Brain microvascular endothelial cell (primary cell): ENCODE results near the gene SDHC.

ENCODE experiments used
- DNase-seq: peaks from one replicate; pipeline ENCODE4 v3.0.0-alpha.2; 2020
- H3K27ac ChIP-seq: fragments of 250-450 bp; sonication (Bioruptor Pico); 2 replicates; pipeline ENCODE4 v1.5.1; 2020; ENCODE audit warnings: mild to moderate bottlenecking, moderate library complexity
- H3K27me3 ChIP-seq: fragments of 250-450 bp; sonication (Bioruptor Pico); replicated peaks from 2 replicates; pipeline ENCODE4 v1.5.1; 2020; ENCODE audit warnings: mild to moderate bottlenecking
- H3K36me3 ChIP-seq: fragments of 250-450 bp; sonication (Bioruptor Pico); replicated peaks from 2 replicates; pipeline ENCODE4 v1.5.1; 2020; ENCODE audit warnings: mild to moderate bottlenecking
- H3K4me3 ChIP-seq: 2 replicates; pipeline ENCODE4 v1.5.1; 2011; ENCODE audit warnings: low read depth, mild to moderate bottlenecking, control low read depth, low read length, moderate library complexity
- in situ Hi-C: cut with HindIII; loops from 2 replicates; pipeline ENCODE4 v1.10.0; 2017; ENCODE audit warnings: low sequenced_read_pairs, low pct_ligation_motif_present
- TF ChIP-seq, protein P1 (sequence below): IDR thresholded peaks from 2 replicates; pipeline ENCODE4 v1.5.1; 2011; ENCODE audit warnings: low read depth, mild to moderate bottlenecking, moderate library complexity, low read length, control low read depth, inconsistent platforms; ENCODE audit errors: missing control alignments

SDHC gene

DNA sequence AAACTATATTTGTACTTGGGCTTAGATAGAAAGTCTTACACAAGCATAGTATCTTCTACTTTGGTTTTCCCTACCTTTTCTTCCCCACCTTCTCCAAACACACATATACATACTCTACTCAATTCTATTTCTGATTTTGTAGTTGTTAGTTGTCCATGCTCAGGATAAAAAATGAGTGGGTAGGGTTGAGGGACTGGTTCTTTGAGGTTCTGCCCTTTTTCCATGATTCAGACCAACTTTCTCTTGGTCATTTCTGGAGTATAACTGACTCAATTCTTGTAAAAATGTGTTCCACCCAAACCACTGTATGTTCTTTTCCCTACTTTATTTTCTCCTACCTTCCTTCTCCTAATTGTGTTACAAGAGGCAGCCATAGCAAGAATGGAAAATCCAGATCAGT lies 50.2 kb downstream of the SDHC start:
- TF ChIP-seq, protein P1, sequence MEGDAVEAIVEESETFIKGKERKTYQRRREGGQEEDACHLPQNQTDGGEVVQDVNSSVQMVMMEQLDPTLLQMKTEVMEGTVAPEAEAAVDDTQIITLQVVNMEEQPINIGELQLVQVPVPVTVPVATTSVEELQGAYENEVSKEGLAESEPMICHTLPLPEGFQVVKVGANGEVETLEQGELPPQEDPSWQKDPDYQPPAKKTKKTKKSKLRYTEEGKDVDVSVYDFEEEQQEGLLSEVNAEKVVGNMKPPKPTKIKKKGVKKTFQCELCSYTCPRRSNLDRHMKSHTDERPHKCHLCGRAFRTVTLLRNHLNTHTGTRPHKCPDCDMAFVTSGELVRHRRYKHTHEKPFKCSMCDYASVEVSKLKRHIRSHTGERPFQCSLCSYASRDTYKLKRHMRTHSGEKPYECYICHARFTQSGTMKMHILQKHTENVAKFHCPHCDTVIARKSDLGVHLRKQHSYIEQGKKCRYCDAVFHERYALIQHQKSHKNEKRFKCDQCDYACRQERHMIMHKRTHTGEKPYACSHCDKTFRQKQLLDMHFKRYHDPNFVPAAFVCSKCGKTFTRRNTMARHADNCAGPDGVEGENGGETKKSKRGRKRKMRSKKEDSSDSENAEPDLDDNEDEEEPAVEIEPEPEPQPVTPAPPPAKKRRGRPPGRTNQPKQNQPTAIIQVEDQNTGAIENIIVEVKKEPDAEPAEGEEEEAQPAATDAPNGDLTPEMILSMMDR = no peak
- Histone ChIP-seq H3K27me3 (no peaks in the 10 kb centered on the region), H3K27ac (no peak overlapping the region), H3K36me3 (peaks cover 7% of the 10 kb centered on the region), H3K4me3 (no peak overlapping the region)
- in situ Hi-C loops = no loop called here
- no peak for DNase-seq

- Histone ChIP-seq H3K4me3 (no peak overlapping the region), H3K36me3 (peaks cover 7% of the 10 kb centered on the region), H3K27ac (no peak overlapping the region), H3K27me3 (no peaks in the 10 kb centered on the region)
- TF ChIP-seq, protein P1 = no peak
- in situ Hi-C loops = no loop called here
- DNase-seq = no peak
Measured at GRCh38 chr1:161365207-161365606, 51.0 kb downstream of the SDHC start.

- in situ Hi-C loops = no loop called here
- DNase-seq = peak; percentile 87
- H3K27me3 ChIP-seq = no peaks in the 10 kb centered on the region
- TF ChIP-seq, protein P1 = peak; percentile 20
- peak within 1 kb of the TSS; percentile 5 for H3K27ac ChIP-seq
- peaks cover 7% of the 10 kb centered on the region for H3K36me3 ChIP-seq
- no peak within 1 kb of the TSS for H3K4me3 ChIP-seq
Measured at GRCh38 chr1:161367684-161368400, 53.7 kb downstream of the SDHC start, which contains the start of gene CFAP126. Gene CFAP126, minus strand, starts transcription at chr1:161367876. Its CDS starts 8 bp downstream, at chr1:161367868.

DNA sequence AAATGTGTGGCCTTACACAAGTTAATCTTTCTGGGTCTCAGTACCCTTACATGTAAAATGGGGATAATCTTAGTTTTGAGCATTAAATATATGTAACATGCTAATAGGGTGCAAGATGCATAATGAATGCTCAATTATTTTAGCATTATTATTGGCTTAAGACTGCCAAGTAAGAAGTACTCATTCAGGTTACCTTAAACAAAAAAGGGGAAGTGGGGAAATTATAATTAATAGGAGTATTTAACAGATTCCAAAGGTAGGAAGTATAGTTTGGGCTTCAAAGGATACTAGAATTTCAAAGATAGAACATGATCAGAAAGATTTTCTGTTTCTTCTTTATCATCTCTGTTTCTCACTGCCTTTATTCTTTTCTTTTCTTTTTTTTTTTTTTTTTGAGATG lies 59.3 kb downstream of the SDHC start:
- TF ChIP-seq, protein P1 = no peak
- DNase-seq = no peak
- Histone ChIP-seq H3K36me3 (no peaks in the 10 kb centered on the region), H3K4me3 (no peak overlapping the region), H3K27ac (no peak overlapping the region), H3K27me3 (no peaks in the 10 kb centered on the region)
- in situ Hi-C loops = no loop called here

DNA sequence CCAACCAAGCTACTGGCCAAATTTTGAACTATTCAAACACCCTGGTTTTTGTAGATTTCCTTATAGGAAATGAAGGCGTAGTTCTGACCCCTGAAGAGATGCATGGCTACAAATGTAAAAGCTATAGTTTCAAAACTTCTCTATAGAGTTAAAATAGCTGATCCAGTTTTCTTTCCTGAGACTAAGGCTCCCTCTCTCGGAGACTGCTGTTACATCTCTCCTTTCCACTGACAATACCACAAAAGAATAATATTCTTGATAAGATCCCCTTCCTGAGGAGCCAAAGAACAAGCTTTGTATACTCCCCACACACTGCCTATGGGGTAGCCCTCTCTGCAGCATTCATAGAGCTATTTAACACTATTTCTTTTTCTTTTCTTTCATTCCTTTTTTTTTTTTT lies 60.2 kb downstream of the SDHC start:
- TF ChIP-seq, protein P1 = peak; percentile 61
- Histone ChIP-seq H3K27ac (no peak overlapping the region), H3K27me3 (no peaks in the 10 kb centered on the region), H3K4me3 (no peak overlapping the region), H3K36me3 (no peaks in the 10 kb centered on the region)
- peak; percentile 20 for DNase-seq
- in situ Hi-C loops = no loop called here

DNA sequence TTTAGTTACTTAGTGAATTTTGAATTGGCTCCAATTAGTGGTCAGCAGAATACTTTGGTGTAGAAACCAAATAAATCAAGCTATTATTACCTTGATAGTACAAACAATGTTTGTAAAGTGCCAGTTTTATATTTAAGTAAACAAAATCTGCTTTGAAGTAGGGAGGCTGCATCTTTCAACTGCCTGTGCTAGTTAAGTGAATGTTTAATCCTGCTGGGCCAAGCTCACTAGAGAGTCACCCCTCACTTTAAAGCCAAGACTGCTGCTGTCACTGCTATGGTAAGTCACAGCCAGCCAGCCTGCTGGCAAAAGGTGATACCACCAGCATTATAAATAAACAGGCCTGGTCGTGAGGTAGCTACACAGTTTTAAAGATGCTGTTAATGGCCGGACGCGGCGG lies 63.8 kb downstream of the SDHC start:
- Histone ChIP-seq H3K27ac (no peak overlapping the region), H3K27me3 (no peaks in the 10 kb centered on the region), H3K4me3 (no peak overlapping the region), H3K36me3 (no peaks in the 10 kb centered on the region)
- in situ Hi-C loops = loop anchor here (25.0 kb wide), 1 partner anchor 166 kb away; the partner anchor contains the start of genes APOA2, FCER1G and NDUFS2
- TF ChIP-seq, protein P1 = no peak
- DNase-seq = no peak
